Testis (tissue), 3 donors: ENCODE measurements around the gene TBK1. TPM values are rescaled to one million over a fixed set of nuclear protein-coding genes. Genes with fewer than 3 reads are reported as not detected.

ENCODE experiments used
- DNase-seq: peaks from one replicate; pipeline ENCODE4 v3.0.0-alpha.2; 2019
- H3K27ac ChIP-seq, 2 donors: fragments of 200-600 bp; sonication (generic); one replicate each; pipeline ENCODE4 v1.5.1; 2019
- H3K27me3 ChIP-seq: fragments of 200-600 bp; sonication (generic); one replicate; pipeline ENCODE4 v1.5.1; 2019
- H3K36me3 ChIP-seq: fragments of 200-600 bp; sonication (generic); one replicate; pipeline ENCODE4 v1.5.1; 2017; ENCODE audit warnings: low read depth; ENCODE audit errors: missing control alignments
- H3K4me1 ChIP-seq: fragments of 200-600 bp; sonication (generic); one replicate; pipeline ENCODE4 v1.5.1; 2019
- H3K4me3 ChIP-seq, 2 donors: fragments of 200-600 bp; sonication (generic); one replicate each; pipeline ENCODE4 v1.5.1; 2017 to 2019
- H3K9me3 ChIP-seq: fragments of 200-600 bp; sonication (generic); one replicate; pipeline ENCODE4 v1.5.1; 2017
- POLR2A ChIP-seq: fragments of 450-650 bp; IDR thresholded peaks from one replicate; pipeline ENCODE4 v1.6.1; 2017; ENCODE audit warnings: antibody characterized with exemption, mild to moderate bottlenecking, moderate library complexity
- WGBS, 2 donors: methylation state at CpG; one replicate each; pipeline ENCODE4 v1.1.5; 2018; 5-methylcytosine and 5-hydroxymethylcytosine counted together
- intact Hi-C: fragments of 100-400 bp; cut with DNase I; formaldehyde crosslinking; loops from one replicate; pipeline ENCODE4 v1.15.1; 2023; ENCODE audit warnings: low total_unique reads
- polyA plus RNA-seq: library from polyadenylated mRNA; stranded (reverse); fragments of 350-450 nt; fragmentation: Illumina TruSeq; extraction: RNeasy Lipid Tissue Mini Kit (QIAGEN cat#74804); gene quantifications from one replicate; pipeline ENCODE4 v1.2.3, GENCODE V29; 2014; ENCODE audit warnings: low read depth, low replicate concordance; ENCODE audit not compliant: insufficient read depth
- total RNA-seq, 2 donors: library from RNA; depleted of rRNA; stranded (reverse); fragments of >200 nt; gene quantifications; one replicate each; pipeline ENCODE4 v1.2.3, GENCODE V29; 2016
- TF ChIP-seq, protein P1 (sequence below), 3 experiments: fragments of 450-650 bp in 2 of 3; fragments of 200-600 bp in 1 of 3; sonication (generic) in 1 of 3; IDR thresholded peaks; one replicate each; pipeline ENCODE4 v1.5.1; 2016 to 2019; ENCODE audit warnings: antibody characterized with exemption in 3 of 3, mild to moderate bottlenecking in 2 of 3, moderate library complexity in 1 of 3

The TBK1 gene
- total and polyA plus RNA-seq, 3 donors from 2014 or later: 32.0 to 48.3 (median 47.6) TPM

DNA sequence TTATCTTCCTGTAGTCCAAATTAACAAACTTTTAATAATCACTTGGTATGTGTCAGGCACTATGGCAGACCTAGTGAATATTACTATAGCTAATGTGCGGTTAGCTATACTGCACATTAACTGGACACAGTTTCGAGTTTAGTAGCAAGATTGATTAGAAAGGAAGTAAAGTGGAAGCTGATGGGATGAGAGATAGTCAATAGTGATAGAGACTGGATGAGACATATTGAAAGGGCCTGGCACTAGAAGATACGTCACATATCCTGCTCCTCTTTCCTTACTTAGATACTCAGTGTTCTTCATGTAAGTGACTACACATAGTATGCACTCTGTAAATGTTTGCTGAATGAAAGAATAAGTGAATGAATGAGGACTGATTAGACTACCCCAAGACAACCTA, 5.5 kb downstream of the TBK1 start:
- 89 to 90% methylated on average over 3 of the region's 3 CpGs for WGBS, 2 donors
- intact Hi-C loops: no loop called here
- Histone ChIP-seq H3K9me3 (no peaks in the 10 kb centered on the region), H3K27me3 (no peaks in the 10 kb centered on the region), H3K36me3 (no peaks in the 10 kb centered on the region), H3K4me1 (peaks cover 30% of the 10 kb centered on the region), H3K27ac (no peak overlapping the region), H3K4me3 (no peak overlapping the region)
- no peak for DNase-seq
- TF ChIP-seq, protein P1, sequence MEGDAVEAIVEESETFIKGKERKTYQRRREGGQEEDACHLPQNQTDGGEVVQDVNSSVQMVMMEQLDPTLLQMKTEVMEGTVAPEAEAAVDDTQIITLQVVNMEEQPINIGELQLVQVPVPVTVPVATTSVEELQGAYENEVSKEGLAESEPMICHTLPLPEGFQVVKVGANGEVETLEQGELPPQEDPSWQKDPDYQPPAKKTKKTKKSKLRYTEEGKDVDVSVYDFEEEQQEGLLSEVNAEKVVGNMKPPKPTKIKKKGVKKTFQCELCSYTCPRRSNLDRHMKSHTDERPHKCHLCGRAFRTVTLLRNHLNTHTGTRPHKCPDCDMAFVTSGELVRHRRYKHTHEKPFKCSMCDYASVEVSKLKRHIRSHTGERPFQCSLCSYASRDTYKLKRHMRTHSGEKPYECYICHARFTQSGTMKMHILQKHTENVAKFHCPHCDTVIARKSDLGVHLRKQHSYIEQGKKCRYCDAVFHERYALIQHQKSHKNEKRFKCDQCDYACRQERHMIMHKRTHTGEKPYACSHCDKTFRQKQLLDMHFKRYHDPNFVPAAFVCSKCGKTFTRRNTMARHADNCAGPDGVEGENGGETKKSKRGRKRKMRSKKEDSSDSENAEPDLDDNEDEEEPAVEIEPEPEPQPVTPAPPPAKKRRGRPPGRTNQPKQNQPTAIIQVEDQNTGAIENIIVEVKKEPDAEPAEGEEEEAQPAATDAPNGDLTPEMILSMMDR (IDR thresholded peaks at IDR 0.05): no peak
- no peak for TF ChIP-seq POLR2A

DNA sequence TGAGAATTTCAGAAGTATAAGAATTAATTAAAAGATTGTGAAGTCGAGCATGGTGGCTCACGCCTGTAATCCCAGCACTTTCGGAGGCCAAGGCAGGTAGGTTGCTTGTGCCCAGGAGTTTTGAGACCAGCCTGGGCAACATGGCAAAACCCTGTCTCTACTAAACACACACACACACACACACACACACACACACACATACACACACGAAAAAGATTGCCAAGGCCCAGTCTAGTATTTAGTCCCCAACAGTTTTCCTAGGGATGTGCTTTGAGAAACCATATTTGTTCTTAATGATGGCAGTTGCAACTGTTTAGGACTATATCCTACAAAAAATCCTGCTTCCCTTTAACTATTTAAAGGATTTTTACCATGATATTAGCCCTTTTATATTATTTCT, 6.0 kb downstream of the TBK1 start:
- no peaks in the 10 kb centered on the region for H3K36me3 ChIP-seq
- no peak for DNase-seq
- peaks cover 30% of the 10 kb centered on the region for H3K4me1 ChIP-seq
- no peaks in the 10 kb centered on the region for H3K27me3 ChIP-seq
- WGBS, 2 donors: 81 to 90% methylated on average over 4 of the region's 4 CpGs
- H3K27ac ChIP-seq: peak overlapping the region in 1 of 2 donors; percentile 69
- no peak for TF ChIP-seq POLR2A
- TF ChIP-seq, protein P1 (IDR thresholded peaks at IDR 0.05): no peak
- H3K4me3 ChIP-seq: no peak overlapping the region
- intact Hi-C loops: no loop called here
- H3K9me3 ChIP-seq: no peaks in the 10 kb centered on the region

DNA sequence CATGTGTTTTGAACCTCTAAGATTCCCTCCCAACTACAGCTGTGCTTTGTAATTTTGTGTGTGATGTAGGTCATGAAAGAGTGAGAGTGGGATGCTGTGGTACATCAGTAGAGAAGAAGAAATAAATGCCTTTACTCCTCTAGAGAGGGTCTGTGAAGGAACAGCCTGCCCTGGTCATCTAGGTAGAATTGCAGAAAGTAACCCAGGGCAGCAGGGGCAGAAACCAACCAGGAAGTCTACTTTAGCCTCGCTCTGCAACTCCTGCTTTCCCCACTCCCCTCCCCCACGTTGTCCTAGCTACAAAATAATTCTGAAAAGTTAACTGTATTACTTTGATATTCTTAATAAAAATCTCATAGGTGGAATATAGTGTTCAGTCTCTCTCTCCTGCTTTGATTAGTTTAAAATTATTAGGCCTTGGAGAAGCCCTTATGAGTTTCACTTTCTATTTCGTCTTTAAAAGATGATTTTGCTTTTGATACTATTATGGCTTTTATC, 7.5 kb downstream of the TBK1 start:
- peak overlapping the region; percentile 69 for H3K27ac ChIP-seq

DNA sequence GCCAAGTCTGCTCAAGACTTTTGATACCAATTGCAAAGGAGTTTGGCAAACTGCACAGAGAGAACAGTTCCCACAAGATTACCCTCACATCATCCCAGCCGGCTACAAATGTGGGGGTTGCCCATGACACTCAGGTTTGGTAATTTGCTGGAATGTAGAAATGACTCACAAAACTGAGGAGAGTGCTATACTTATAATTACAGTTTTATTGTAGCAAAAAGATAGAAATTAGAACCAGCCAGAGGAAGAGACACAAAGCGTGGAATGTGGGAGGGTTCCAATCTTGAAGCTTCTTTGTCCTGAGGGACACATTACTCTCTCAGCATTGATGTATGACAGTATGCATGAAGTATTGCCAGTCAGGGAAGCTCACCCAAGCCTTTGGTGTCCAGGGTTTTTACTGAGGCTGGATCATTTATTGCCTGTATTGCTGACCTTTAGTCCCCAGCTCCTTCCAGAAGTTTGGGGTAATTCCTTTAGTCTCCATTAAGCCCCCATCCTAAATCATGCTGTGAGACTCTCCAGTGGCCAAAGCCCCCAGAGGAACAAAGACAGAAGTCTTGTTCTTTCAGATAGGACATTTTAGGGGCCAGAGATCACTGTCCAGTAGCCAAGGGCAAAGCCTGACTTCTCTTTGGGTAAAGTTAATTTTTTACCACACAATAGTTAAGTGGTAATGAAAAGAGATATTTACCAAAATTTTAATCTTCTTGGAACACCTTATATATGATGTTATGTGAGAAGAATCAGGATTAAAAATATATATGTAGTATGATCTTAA, 9.9 kb downstream of the TBK1 start:
- DNase-seq: peak; percentile 70
- peaks cover 16% of the 10 kb centered on the region for H3K4me1 ChIP-seq
- no peaks in the 10 kb centered on the region for H3K9me3 ChIP-seq
- WGBS, 2 donors: 44 to 59% methylated on average over 2 of the region's 2 CpGs
- TF ChIP-seq, protein P1 (IDR thresholded peaks at IDR 0.05): no peak
- no peak for TF ChIP-seq POLR2A
- no peak overlapping the region for H3K4me3 ChIP-seq
- peak overlapping the region in 1 of 2 donors; percentile 41 for H3K27ac ChIP-seq
- no peaks in the 10 kb centered on the region for H3K36me3 ChIP-seq
- no peaks in the 10 kb centered on the region for H3K27me3 ChIP-seq
- intact Hi-C loops: no loop called here

More for the DNA sequence above, 7.5 kb downstream of the TBK1 start:
- intact Hi-C loops: no loop called here
- no peaks in the 10 kb centered on the region for H3K27me3 ChIP-seq
- H3K4me3 ChIP-seq: no peak overlapping the region
- WGBS, 2 donors: 9 to 21% methylated on average over 3 of the region's 3 CpGs
- no peaks in the 10 kb centered on the region for H3K9me3 ChIP-seq
- no peaks in the 10 kb centered on the region for H3K36me3 ChIP-seq
- DNase-seq: peak; percentile 49
- peaks cover 22% of the 10 kb centered on the region for H3K4me1 ChIP-seq
- TF ChIP-seq POLR2A: no peak
- TF ChIP-seq, protein P1 (IDR thresholded peaks at IDR 0.05): no peak

DNA sequence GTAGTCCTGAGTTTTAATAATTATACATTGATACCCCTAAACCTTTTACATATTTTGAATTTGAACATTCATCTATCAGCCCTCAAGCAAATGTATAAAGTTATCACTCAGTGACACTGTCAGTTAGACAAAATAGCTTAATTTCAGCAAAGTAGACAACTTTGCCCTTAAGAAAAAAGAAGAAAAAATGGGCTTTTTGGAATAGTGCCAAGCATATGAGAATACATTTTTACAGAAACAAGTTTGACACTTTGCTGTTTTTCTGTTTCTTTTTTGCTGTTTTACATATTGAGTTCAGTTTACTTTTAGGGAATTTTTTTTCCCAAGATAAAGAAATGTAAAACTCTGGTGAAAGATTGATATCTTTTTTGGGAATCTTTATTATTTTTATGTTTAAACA, 14.3 kb downstream of the TBK1 start:
- TF ChIP-seq, protein P1 (IDR thresholded peaks at IDR 0.05): no peak
- no peak for TF ChIP-seq POLR2A

More for the DNA sequence above, 14.3 kb downstream of the TBK1 start:
- peaks cover 14% of the 10 kb centered on the region for H3K4me1 ChIP-seq
- DNase-seq: no peak
- no peaks in the 10 kb centered on the region for H3K36me3 ChIP-seq
- intact Hi-C loops: no loop called here
- no peaks in the 10 kb centered on the region for H3K27me3 ChIP-seq
- H3K27ac ChIP-seq: no peak overlapping the region
- H3K4me3 ChIP-seq: no peak overlapping the region
- H3K9me3 ChIP-seq: no peaks in the 10 kb centered on the region
